ENCODE data around the gene CYSTM1. TPM values are rescaled to one million over a fixed set of nuclear protein-coding genes. Genes with fewer than 3 reads are reported as not detected.

CYSTM1 gene
- polyA plus RNA-seq, 1 donor from 2014 or later: 6.6 TPM

GRCh38 chr5:140205216-140205615 is 30.2 kb downstream of the CYSTM1 start:
- H3K9me3 ChIP-seq (ENCODE audit: low read length): no peaks in the 10 kb centered on the region
- no peaks in the 10 kb centered on the region for H4K20me1 ChIP-seq (ENCODE audit: insufficient read depth)
- H3K9me2 ChIP-seq (ENCODE audit: insufficient read depth, low read length): no peaks in the 10 kb centered on the region
- no peak overlapping the region for H3K9ac ChIP-seq (ENCODE audit: low read length)
- H3K36me3 ChIP-seq (ENCODE audit: insufficient read depth, low read length): no peaks in the 10 kb centered on the region
- no peaks in the 10 kb centered on the region for H3K27me3 ChIP-seq (ENCODE audit: insufficient read depth, low read depth, low read length)
- no peaks in the 10 kb centered on the region for H3F3A ChIP-seq (ENCODE audit: insufficient read depth, low read length, poor library complexity, severe bottlenecking)
- no peak overlapping the region for H3K27ac ChIP-seq (ENCODE audit: low read length)
- no peak overlapping the region for H3K4me2 ChIP-seq (ENCODE audit: low read length)
- H2AFZ ChIP-seq (ENCODE audit: low read depth, low read length): no peak overlapping the region
- no peak overlapping the region for H3K4me3 ChIP-seq (ENCODE audit: low read length)
- no peaks in the 10 kb centered on the region for H3K79me2 ChIP-seq (replicated peaks; ENCODE audit: insufficient read depth, low read length)
- TF ChIP-seq EZH2 (IDR thresholded peaks at IDR 0.05; ENCODE audit: borderline replicate concordance, insufficient read depth, low read length, poor library complexity, severe bottlenecking) (no peak), TAF1 (IDR thresholded peaks at IDR 0.05; ENCODE audit: low read depth) (no peak), RAD21 (conservative IDR thresholded peaks at IDR 0.05) (no peak), MXI1 (conservative IDR thresholded peaks at IDR 0.05; ENCODE audit: poor library complexity, severe bottlenecking) (no peak), EP300 (conservative IDR thresholded peaks at IDR 0.05; ENCODE audit: poor library complexity, severe bottlenecking) (no peak), SMC3 (conservative IDR thresholded peaks at IDR 0.05; ENCODE audit: poor library complexity) (no peak), POLR2AphosphoS5 (IDR thresholded peaks at IDR 0.05) (no peak)
- TF ChIP-seq, protein P1, sequence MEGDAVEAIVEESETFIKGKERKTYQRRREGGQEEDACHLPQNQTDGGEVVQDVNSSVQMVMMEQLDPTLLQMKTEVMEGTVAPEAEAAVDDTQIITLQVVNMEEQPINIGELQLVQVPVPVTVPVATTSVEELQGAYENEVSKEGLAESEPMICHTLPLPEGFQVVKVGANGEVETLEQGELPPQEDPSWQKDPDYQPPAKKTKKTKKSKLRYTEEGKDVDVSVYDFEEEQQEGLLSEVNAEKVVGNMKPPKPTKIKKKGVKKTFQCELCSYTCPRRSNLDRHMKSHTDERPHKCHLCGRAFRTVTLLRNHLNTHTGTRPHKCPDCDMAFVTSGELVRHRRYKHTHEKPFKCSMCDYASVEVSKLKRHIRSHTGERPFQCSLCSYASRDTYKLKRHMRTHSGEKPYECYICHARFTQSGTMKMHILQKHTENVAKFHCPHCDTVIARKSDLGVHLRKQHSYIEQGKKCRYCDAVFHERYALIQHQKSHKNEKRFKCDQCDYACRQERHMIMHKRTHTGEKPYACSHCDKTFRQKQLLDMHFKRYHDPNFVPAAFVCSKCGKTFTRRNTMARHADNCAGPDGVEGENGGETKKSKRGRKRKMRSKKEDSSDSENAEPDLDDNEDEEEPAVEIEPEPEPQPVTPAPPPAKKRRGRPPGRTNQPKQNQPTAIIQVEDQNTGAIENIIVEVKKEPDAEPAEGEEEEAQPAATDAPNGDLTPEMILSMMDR (IDR thresholded peaks at IDR 0.05; ENCODE audit: poor library complexity, severe bottlenecking): no peak
- TF ChIP-seq, protein P2, sequence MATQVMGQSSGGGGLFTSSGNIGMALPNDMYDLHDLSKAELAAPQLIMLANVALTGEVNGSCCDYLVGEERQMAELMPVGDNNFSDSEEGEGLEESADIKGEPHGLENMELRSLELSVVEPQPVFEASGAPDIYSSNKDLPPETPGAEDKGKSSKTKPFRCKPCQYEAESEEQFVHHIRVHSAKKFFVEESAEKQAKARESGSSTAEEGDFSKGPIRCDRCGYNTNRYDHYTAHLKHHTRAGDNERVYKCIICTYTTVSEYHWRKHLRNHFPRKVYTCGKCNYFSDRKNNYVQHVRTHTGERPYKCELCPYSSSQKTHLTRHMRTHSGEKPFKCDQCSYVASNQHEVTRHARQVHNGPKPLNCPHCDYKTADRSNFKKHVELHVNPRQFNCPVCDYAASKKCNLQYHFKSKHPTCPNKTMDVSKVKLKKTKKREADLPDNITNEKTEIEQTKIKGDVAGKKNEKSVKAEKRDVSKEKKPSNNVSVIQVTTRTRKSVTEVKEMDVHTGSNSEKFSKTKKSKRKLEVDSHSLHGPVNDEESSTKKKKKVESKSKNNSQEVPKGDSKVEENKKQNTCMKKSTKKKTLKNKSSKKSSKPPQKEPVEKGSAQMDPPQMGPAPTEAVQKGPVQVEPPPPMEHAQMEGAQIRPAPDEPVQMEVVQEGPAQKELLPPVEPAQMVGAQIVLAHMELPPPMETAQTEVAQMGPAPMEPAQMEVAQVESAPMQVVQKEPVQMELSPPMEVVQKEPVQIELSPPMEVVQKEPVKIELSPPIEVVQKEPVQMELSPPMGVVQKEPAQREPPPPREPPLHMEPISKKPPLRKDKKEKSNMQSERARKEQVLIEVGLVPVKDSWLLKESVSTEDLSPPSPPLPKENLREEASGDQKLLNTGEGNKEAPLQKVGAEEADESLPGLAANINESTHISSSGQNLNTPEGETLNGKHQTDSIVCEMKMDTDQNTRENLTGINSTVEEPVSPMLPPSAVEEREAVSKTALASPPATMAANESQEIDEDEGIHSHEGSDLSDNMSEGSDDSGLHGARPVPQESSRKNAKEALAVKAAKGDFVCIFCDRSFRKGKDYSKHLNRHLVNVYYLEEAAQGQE (IDR thresholded peaks at IDR 0.05; ENCODE audit: borderline replicate concordance): no peak

DNA sequence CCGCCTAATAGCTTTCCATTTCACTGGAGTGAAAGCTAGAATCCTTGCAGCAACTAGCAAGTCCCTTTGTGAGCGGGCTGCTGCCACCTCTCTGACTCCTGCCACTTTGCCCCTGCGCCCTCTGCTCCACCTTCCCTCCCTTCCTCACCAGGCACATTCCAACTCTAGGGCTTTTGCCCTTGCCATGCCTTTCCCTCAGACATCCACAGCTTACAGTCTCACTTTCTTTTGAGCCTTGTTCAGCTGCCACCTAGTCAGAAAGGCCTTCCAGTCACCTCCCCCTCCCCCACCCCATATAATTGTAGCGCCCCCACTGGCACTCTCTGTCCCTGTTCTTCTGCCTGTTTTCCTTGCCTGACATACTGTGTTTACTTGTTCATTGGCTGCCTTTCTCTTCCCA is 31.0 kb downstream of the CYSTM1 start:
- H3K27me3 ChIP-seq (ENCODE audit: insufficient read depth, low read depth, low read length): no peaks in the 10 kb centered on the region
- H3K9me2 ChIP-seq (ENCODE audit: insufficient read depth, low read length): no peaks in the 10 kb centered on the region
- H3F3A ChIP-seq (ENCODE audit: insufficient read depth, low read length, poor library complexity, severe bottlenecking): no peaks in the 10 kb centered on the region
- H3K79me2 ChIP-seq (replicated peaks; ENCODE audit: insufficient read depth, low read length): no peaks in the 10 kb centered on the region
- H3K36me3 ChIP-seq (ENCODE audit: insufficient read depth, low read length): no peaks in the 10 kb centered on the region
- H4K20me1 ChIP-seq (ENCODE audit: insufficient read depth): no peaks in the 10 kb centered on the region
- no peak overlapping the region for H3K4me3 ChIP-seq (ENCODE audit: low read length)
- H3K9me3 ChIP-seq (ENCODE audit: low read length): no peaks in the 10 kb centered on the region
- no peak overlapping the region for H2AFZ ChIP-seq (ENCODE audit: low read depth, low read length)
- no peak overlapping the region for H3K27ac ChIP-seq (ENCODE audit: low read length)
- H3K4me2 ChIP-seq (ENCODE audit: low read length): no peak overlapping the region
- H3K9ac ChIP-seq (ENCODE audit: low read length): no peak overlapping the region
- TF ChIP-seq RAD21 (conservative IDR thresholded peaks at IDR 0.05) (no peak), SMC3 (conservative IDR thresholded peaks at IDR 0.05; ENCODE audit: poor library complexity) (no peak), MXI1 (conservative IDR thresholded peaks at IDR 0.05; ENCODE audit: poor library complexity, severe bottlenecking) (no peak), POLR2AphosphoS5 (IDR thresholded peaks at IDR 0.05) (no peak), TAF1 (IDR thresholded peaks at IDR 0.05; ENCODE audit: low read depth) (no peak), EP300 (conservative IDR thresholded peaks at IDR 0.05; ENCODE audit: poor library complexity, severe bottlenecking) (no peak), EZH2 (IDR thresholded peaks at IDR 0.05; ENCODE audit: borderline replicate concordance, insufficient read depth, low read length, poor library complexity, severe bottlenecking) (no peak)
- TF ChIP-seq, protein P2 (IDR thresholded peaks at IDR 0.05; ENCODE audit: borderline replicate concordance): no peak
- TF ChIP-seq, protein P1 (IDR thresholded peaks at IDR 0.05; ENCODE audit: poor library complexity, severe bottlenecking): no peak

All from neural cell (in vitro differentiated cells).